HG03095 (cell line): ENCODE data around the gene ZNF750.

Experiments
- ATAC-seq: cut with Tn5 transposase; IDR thresholded peaks from one replicate; pipeline ENCODE4 v1.9.1; 2021; ENCODE audit warnings: moderate library complexity; ENCODE audit not compliant: unreplicated experiment

The ZNF750 gene

DNA sequence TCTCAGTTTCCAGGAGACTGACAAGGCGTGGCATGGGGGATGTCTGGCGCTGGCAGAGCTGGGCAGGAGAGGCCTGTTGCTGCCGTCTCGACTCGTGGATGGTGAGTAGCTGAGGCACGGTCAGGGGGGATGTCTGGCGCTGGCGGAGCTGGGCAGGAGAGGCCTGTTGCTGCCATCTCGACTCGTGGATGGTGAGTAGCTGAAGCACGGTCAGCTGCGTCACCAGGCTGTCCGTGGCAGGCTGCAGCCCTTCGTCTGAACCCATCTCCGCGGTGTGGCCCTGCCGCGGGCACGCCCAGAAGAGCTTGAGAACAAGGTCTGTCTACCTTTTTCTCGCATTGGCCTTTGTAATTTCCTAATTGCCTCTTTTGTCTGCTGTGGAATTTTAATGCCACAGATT is 25.0 kb downstream of the ZNF750 start:
- ATAC-seq, result no peak

DNA sequence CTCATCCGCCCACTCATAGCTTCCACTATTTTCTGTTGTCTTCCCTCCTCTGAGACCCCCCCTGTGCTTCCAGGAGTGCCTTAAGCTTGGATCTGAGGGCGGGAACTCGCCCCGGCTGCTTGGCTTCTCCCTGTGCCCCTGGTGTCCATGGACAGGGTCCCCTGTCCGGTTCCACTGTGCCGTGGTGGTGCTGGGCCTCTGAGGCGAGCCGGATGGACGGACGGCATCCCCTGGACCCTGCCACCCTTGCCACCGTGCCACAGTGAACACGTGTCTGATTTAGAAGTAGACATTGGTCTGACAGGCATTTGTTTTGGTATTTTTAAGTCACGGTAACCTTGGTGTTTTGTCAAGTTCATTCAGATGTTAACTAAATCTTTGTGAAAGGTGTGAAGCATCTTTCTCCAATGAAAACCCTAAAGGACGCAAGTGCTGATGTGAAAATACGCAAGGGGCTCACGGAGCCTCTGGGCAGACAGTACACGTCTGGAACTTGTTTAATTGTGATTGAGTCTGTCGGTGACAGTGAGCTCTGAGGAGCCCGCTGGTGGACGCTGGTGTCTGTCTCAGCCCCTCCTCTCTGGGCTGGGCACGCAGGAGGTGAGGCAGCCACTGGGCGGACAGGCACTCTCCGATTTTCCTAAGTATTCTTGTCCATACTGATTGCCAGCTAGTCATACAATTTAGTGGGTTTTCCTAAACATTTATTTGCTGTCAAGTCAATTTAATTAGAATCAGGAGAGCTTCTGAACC is 26.3 kb downstream of the ZNF750 start:
- no peak for ATAC-seq

DNA sequence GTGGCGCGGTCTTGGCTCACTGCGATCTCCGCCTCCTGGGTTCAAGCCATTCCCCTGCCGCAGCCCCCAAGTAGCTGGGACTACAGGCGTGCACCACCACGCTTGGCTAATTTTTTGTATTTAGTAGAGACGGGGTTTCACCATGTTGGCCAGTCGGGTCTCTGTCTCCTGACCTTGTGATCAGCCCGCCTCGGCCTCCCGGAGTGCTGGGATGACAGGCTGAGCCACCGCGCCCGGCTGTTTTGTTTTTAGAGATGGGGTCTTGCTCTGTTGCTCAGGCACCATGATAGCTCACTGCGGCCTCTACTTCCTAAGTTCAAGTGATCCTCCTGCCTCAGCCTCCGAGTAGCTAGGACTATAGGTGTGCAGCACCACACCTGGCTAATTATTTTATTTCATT is 27.2 kb downstream of the ZNF750 start:
- ATAC-seq, result no peak

DNA sequence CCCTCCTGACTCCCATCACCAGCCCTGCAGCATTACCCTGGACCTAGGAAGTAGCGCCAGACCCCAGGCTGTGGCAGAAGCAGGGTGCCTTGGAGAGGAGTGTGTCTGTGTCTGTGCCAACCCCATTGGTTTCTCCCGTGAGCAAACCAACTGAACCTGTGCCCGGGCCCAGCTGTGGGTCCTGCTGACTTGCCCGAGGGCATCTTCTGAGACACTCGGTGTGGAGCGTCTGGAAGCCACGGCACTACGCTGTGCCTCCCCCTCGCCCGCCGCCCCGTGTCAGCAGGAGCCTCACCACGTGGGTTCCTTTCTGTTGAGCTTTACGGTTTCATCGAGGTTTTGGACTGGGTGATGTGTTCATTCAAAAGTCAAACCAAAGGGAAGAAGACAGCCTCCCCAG is 27.8 kb downstream of the ZNF750 start:
- ATAC-seq, result no peak

DNA sequence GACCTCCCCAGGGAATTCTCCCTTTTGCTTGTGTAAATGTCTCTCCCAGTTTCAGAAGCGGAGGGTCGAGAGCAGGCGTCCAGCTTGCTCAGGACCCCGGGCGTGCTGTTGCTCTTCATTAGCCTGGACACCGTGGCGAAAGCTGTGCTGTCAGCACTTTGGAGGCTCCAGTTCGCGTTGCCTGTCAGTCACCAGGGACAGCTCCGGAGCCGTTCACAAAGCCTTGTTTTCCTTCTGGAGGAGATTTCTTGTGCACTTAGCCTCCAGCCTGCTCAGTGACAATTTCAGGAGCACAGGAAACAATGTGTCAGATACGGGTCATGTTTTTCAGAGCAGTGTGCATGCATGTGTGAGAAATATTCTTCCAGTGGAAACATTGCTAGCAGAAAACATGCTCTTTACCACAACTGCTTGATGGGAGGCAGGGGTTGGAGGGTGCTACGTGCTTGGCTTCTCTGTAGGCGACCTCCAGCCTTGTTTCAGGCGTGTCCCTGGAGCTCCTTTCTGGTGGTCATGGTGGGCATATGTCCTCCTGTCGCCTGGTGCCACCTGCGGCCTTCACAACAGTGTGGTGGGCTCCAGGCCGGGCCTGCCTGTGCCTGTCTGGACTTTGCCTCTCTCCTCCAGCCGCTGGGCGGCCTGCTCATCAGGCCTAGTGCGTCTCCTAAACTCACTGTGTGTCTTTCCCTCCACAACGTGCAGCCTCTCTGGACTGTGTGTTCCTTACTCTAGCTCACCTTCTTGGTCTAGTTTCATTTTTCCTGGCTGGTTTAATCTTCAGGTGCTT is 29.0 kb downstream of the ZNF750 start:
- no peak for ATAC-seq

DNA sequence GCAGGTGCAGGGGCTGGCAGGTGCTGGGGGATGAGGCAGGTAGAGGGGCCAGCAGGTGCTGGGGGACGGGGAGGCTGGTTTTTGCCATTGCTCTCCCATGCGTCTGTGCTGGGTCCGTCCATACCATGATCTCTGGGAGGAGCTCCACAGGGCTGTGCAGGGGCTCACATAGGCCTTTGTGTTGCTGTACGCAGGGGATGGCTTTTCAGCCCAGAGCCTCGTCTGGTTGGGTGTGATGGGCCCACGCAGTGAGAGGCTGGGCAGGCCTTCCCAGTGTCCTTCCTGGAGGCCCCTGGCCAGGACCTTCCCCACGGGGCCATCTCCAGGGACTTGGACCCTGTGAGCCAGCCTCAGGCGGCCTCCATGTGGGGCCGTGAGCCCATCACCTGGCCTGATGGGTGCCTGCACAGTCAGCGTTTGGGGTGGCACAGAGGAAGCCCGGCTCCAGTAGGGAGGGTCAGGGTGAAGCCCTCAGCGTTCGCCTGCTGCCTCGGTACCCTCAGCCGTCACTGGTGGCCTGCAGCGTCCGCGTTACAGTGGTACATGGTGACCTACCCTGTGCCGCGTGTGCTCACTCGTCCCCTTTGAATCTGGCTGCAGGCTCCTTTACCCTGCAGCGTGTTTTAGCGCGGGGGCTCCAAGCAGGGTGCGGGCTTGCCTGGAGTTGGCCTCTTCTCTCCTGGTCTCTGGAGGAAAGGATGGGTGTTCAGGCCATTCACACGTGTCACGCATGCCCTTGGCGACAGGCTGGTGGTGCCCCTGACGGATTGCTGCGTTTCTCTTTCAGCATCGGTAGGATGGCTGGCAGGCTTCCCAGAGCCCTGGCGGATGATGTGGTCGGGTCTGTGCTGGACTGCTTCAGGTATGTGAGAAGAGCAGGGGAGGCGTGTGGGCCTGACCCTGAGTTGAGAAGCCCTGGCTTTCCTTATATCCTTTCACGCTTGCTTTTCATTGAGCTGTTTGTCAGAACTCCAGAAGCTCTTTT is 30.6 kb downstream of the ZNF750 start:
- no peak for ATAC-seq

DNA sequence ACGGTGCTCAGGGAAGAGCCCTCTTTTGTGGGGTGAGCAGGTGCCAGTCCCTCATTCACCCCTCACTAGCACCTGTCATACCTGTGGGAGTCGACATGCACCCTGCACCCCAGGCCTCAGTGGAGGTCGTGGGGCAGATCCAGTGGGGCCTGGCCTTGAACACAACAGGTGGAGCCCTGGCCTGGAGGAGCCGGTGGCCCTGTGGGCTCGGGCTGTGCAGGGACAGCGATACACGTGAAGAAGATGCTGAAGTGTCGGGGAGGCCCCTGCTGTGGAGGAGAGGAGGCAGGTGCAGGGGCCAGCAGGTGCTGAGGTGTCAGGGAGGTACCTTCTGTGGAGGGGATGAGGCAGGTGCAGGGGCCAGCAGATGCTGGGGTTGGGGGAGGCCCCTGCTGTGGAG is 31.8 kb downstream of the ZNF750 start:
- no peak for ATAC-seq

DNA sequence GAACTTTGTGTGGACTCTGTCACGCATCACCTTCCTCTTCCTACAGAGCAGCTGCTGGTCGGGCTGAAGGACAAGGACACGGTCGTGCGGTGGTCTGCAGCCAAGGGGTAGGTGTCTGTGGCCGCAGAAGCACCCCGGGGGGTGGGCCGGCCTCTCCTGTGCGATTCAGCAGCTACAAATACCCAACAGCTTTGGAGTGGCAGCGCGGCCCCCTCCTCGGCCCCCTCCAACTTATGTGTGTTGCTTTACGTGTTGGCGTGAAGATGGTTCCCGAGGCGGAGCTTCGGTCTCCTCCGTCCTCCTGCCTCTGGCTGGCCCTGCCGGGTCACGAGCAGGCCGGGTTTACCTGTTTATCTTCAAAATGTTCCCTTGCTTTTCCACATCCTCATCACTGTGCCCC is 32.3 kb downstream of the ZNF750 start:
- ATAC-seq, result no peak

DNA sequence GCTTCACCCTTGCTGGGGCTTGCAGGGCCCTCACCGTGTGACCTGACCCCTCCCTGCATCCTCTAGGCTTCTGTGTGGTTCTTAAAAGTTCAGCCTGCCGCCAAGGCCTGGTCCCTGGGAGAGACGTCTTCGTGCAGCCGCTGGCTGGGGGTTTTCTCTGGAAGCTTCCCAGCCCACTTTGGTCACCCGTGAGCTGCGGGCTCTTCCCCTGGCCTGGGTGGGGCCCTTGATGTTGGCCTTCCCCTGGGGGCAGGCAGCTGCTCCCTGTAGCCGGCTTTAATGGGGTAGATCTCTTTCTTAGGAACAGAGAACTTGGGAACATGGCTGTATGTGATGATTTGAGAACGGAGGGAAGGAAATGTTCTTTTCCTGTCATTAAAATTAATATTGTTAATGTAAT is 32.7 kb downstream of the ZNF750 start:
- no peak for ATAC-seq

DNA sequence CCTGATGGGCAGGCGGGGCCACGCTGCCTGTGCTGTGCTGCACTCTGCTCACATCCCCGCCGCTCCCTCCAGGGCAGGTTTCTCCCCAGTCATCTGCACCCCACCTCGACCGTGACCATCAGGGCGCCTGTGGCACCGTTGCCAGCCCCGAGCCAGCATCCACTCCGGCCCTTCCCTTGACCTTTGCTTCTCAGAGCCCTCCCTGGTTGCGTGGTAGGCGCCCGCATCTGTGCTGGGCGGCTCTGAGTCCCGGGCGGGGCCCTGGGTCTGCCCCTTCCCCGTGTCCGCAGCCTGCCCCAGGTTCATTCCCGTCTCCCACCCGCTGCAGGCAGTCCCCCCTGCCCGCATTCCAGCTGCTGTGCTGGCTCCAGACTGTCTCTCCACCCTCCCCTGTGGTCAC is 33.2 kb downstream of the ZNF750 start:
- no peak for ATAC-seq

DNA sequence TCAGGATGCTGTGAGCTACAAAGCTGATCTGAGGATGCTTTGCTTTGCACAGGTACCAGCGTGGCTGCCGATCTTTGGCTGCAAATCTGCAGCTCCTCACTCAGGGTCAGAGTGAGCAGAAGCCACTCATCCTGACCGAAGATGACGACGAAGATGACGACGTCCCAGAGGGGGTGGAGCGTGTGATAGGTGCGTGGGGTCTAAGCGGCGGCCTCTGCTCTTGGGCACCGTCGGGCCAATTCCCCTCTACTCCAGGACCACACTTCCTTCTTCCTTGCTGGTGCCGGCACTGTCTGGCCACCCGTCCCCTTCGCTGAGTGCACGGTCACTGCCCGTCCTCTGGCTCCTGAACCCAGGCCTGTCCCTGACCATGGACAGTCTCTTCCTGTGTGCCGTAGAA is 34.0 kb downstream of the ZNF750 start:
- no peak for ATAC-seq

DNA sequence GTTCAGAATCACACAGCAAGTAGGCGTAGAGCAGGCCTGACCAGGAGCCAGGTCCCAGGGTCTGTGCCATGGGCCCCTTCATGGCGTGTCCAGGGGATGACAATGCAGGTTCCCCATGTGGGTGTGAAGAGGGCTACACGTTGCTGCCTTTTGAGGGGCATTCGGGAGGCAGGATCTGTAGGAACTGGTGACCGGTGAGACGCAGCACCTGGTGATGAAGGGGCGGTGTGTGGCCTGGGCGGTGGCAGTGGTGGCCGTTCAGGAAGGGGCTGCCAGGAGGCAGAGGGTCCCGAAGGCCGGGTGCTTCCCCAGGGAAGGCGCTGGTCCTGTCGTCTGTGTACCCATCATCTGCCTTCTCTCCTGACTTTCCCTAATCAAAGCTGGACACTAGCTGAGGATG is 34.6 kb downstream of the ZNF750 start:
- no peak for ATAC-seq

DNA sequence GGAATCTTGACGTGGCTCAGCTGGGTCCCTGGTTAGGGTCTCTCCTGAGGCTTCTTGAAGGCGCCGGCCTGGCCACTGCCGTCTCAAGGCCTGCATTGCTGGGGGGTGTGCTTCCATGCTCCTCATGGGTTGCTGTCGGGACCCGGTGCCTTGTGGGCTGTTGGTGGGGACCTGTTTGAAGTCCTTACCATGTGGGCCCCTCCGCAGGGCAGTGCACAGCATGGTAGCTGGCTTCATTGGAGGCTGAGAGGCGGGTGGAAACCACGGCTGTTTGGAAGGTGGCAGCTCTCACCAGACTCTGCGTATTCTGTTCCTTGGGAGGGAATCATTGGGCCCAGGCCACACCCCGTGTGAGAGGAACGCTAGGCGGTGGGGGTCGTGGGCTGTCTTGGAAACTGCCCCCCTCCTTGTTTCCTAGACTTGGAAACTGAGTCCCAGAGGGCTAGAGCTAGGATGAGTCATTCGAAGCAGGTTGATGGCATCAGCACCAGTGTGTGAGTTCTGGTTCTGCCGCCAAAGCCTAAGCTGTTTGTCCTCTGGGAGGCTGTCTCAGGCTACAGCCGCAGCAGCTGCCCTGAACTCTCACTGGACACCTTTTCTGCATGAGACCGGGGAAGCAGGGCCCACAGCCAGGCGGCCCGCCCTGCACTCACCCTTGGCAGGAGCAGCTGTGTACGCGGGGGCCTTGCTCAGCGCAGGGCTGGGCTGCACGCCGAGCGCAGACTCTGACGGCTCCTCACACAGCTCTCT is 35.2 kb downstream of the ZNF750 start:
- ATAC-seq, result no peak

DNA sequence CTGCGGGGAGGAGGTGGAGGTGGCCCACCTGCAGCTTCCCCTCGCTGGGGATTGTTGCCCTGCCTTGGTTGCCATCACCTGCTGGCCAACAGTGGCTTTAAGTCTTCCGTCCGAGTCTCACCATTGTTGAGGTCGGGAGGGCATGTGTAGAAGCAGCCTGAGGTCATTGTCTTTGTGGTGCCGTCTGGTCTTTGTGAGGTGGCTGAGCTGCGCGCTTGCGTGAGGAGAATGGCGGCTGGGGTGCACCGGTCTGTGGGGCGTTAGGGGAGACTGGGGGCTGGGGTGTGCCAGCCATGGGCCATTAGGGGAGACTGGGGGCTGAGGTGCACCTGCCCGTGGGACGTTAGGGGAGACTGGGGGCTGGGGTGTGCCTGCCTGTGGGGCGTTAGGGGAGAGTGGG is 36.2 kb downstream of the ZNF750 start:
- no peak for ATAC-seq

DNA sequence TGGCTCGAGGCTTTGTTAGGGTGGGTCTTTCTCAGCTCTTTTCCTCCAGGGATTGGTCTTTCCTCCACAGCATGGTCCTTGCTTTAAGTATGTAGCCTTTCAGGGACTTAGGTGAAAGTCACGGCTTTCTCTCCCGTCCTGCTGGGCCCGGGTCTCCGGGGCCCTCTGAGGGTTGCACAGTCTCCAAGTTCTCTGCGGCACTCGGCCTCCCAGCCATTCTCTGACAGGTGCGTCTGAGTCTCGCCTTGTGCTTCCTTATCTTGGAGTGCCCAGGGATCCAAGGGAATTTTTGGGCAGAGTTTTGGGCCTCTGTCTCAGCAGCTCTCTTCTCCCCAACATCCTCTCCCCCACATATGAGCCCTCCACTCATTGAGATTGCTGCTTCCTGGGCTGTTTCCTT is 36.6 kb downstream of the ZNF750 start:
- ATAC-seq, result no peak

DNA sequence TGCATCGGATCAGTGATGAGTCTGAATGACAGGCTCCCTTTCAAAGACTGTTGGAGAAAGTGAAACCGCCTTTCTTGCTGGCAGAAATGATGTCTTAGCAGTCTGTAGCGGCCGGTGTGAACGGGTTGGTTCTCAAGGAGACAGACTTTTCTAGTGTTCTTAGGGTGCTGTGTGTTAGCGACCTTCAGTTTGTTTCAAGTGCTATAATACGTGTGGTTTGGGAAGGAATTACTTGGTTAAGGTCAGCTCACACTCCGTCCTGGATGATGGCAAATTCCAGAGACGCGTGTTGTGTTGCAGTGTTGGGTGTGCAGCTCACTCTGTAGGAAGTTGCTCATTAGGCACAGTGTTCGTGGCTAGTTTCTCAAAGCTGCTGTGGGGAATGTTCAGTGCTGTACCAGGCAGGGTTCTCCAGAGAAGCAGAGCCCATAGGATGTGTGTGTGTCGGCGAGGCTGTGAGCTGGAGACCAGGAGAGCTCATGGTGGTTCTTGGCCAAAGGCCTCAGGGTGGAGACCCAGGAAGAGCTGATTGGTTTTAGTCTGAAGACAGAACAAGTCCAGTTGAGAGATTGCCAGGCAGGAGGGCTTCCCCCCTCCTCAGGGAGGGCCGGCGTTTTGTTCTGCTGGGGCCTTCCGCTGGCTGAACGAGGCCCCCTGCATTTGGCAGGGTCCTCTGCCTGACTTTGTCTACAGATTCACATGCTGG is 37.6 kb downstream of the ZNF750 start:
- ATAC-seq, result no peak

DNA sequence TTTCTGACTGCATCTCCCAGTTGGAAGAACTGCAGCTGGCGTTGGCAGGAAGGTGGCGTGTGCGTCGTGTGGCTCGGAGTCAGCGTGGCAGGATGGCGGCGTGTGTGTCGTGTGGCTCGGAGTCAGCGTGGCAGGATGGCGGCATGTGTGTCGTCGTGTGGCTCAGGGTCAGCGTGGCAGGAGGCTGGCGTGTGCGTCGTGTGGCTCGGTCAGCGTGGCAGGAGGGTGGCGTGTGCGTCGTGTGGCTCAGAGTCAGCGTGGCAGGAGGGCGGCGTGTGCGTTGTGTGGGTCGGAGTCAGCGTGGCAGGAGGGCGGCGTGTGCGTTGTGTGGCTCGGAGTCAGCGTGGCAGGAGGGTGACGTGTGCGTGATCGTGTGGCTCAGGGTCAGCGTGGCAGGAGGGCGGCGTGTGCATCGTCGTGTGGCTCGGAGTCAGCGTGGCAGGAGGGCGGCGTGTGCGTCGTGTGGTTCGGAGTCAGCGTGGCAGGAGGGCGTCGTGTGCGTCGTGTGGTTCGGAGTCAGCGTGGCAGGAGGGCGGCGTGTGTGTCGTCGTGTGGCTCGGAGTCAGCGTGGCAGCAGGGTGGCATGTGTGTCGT is 38.3 kb downstream of the ZNF750 start:
- ATAC-seq, result no peak

DNA sequence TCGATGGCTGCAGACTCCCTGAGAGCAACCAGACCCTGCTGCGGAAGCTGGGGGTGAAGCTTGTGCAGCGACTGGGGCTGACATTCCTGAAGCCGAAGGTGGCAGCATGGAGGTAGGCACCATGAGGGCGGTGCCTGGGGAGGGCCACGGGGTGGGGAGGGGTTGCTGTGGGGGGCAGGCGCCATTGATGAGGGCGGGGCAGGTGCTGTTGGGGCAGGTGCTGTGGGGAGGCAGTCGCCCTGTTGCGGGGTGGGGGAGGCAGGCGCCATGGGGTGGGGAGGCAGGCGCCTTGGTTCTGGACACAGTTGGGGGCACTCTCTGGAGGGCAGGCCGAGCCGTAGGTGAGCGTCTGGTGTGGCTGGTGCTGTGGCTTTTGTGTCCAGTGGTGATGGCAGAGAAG is 38.9 kb downstream of the ZNF750 start:
- no peak for ATAC-seq

DNA sequence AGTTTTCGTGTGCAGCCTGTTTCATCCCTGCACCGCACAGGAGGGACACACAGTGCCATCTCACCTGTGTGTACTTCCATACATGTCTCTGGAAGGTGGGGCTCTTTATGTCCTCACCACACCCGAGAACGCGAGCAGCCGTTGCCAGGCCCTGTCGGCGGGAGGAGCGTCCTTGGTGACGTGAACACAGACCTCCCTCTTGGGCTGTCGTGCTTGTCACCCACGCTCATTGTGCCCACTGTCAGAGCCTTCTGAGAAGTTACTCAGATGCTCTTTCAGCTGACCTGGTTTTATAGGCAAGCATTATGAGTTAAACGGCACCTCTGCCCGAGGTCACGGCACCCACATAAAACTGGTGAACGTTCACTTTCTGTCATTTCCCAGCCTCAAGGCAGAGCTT is 40.2 kb downstream of the ZNF750 start:
- no peak for ATAC-seq

DNA sequence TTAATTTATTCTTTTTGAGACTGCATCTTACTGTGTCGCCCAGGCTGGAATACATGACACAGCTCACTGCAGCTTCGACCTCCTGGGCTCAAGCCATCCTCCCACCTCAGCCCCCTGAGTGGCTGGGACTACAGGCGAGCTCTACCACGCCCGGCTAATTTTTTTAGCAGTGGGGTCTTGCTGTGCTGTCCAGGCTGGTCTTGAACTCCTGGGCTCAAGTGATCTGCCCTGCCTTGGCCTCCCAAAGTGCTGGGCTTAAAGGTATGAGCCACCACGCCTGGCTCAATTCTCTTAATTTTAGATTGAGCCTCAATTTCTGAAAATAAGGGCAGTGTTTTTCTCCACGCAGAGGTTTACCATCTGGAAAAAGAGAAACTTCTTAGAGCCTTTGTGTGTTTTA is 41.1 kb downstream of the ZNF750 start:
- no peak for ATAC-seq
